GM19372 (cell line): ENCODE results near the gene CXCL16.
"Not testable (repeated sequence)": the region's sequence is repeated elsewhere in the genome, so short reads cannot be mapped to it uniquely, and the experiment has no call there.

Source experiments
- ATAC-seq: cut with Tn5 transposase; IDR thresholded peaks from one replicate; pipeline ENCODE4 v1.9.1; 2021; ENCODE audit warnings: mild to moderate bottlenecking, low read depth, moderate library complexity; ENCODE audit not compliant: unreplicated experiment

Gene CXCL16

DNA sequence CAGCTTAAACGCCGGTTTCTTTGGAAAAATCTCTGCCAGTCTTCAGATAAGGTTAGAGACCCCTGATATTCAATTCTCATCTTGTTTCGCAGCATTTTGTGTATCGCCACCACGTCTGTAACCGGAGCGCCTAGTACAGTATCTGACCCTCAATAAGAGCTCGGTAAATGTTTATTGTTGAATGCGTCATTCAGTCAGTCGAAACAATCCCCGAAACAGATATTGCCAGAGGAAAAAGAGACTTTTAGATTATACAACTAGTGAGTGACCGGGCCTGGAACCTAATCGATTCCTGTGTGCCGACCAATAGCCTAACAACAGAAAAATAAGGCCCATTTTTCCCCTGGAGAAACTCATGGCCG, 36.4 kb downstream of the CXCL16 start:
- no peak for ATAC-seq

GRCh38 chr17:4701116-4701515, 38.6 kb downstream of the CXCL16 start:
- ATAC-seq = no peak

DNA sequence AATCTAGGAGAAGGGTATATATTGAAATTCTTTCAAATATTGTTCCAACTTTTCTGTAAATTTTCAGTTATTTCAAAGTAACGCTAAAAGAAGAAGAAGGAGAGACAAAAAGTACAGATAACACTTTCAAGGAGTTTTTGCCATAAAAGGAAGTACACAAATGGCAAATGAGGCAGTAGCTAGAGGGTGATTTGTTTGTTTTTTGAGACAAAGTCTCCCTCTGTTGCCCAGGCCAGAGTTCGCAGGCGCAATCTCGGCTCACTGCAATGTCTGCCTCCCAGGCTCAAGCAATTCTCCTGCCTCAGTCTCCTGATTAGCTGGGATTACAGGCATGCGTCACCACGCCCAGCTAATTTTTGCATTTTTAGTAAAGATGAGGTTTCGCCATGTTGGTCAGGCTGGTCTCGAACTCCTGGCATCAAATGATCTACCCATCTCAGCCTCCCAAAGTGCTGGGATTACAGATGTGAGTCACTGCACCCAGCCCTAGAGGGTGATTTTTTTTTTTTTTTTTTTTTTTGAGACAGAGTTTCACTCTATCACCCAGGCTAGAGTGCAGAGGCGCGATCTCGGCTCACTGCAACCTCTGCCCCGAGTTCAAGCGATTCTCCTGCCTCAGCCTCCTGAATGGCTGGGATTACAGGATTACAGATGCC, 40.2 kb downstream of the CXCL16 start:
- not testable (repeated sequence) for ATAC-seq

- ATAC-seq = no peak
Measured at GRCh38 chr17:4696437-4696805, 43.3 kb downstream of the CXCL16 start.

GRCh38 chr17:4693416-4693815, 46.3 kb downstream of the CXCL16 start:
- ATAC-seq = no peak

DNA sequence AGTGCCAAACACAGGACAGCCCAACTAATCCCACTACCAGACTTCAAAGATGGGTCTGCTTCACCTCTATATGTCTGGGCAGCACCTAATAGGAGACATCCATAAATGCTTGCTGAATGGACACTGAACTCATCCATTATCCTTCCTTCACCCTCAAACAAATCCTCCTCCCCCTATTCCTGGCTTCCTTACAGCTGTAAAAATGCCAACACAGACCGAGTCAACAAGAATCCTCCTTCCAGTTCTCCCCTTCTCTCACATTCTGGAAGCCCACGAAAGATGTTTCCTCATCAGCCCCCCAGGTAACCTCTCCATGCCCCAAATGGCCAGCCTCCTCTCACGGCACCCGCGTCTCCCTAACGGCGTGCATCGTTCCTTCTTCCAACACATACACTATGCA, 48.0 kb downstream of the CXCL16 start:
- no peak for ATAC-seq

- ATAC-seq = no peak
Measured at GRCh38 chr17:4690745-4691144, 49.0 kb downstream of the CXCL16 start.

- not testable (repeated sequence) for ATAC-seq
Measured at GRCh38 chr17:4689872-4690271, 49.9 kb downstream of the CXCL16 start.

DNA sequence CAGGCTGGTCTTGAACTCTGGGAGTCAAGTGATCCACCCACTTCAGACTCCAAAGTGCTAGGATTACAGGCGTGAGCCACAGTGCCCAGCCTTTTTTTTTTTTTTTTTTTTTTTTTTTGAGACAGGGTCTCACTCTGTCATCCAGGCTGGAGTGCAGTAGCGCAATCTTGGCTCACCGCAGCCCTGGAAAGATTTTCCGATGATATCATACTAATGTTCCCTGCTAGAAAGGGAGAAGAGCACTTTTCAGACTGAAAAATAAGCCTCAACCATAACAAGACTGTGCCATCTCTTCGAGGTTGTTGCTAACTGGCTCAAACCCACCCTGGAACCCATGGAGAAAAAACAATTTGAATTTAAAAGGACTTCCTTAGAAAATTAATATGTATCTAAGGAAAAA, 56.0 kb downstream of the CXCL16 start:
- not testable (repeated sequence) for ATAC-seq
